Measurements from ENCODE around the gene OR7C2.

OR7C2 gene

GRCh38 chr19:14972676-14973075, 31.4 kb downstream of the OR7C2 start:
- ChIA-PET POLR2A (no interaction called here), CTCF (no interaction called here)
- no peak for DNase-seq (ENCODE audit: low read depth, low spot score)
- TF ChIP-seq CTCF (IDR thresholded peaks at IDR 0.05; ENCODE audit: insufficient read depth, low read length, missing control alignments): no peak
- no peak overlapping the region for H3K4me3 ChIP-seq (ENCODE audit: low read depth, low read length)

GRCh38 chr19:14974488-14974887, 33.2 kb downstream of the OR7C2 start:
- POLR2A ChIA-PET: no interaction called here
- no peak for DNase-seq (ENCODE audit: low read depth, low spot score)
- H3K4me3 ChIP-seq (ENCODE audit: low read depth, low read length): no peak overlapping the region
- TF ChIP-seq CTCF (IDR thresholded peaks at IDR 0.05; ENCODE audit: insufficient read depth, low read length, missing control alignments): no peak
- CTCF ChIA-PET: no interaction called here

- ChIA-PET CTCF (no interaction called here), POLR2A (no interaction called here)
- DNase-seq (ENCODE audit: low read depth, low spot score): no peak
- no peak for TF ChIP-seq CTCF (IDR thresholded peaks at IDR 0.05; ENCODE audit: insufficient read depth, low read length, missing control alignments)
- no peak overlapping the region for H3K4me3 ChIP-seq (ENCODE audit: low read depth, low read length)
Measured at GRCh38 chr19:14977128-14977527, 35.8 kb downstream of the OR7C2 start.

GRCh38 chr19:14978161-14978776, 37.0 kb downstream of the OR7C2 start:
- no peak for TF ChIP-seq CTCF (IDR thresholded peaks at IDR 0.05; ENCODE audit: insufficient read depth, low read length, missing control alignments)
- ChIA-PET POLR2A (no interaction called here), CTCF (no interaction called here)
- no peak overlapping the region for H3K4me3 ChIP-seq (ENCODE audit: low read depth, low read length)
- DNase-seq (ENCODE audit: low read depth, low spot score): no peak

GRCh38 chr19:14979476-14980255, 38.4 kb downstream of the OR7C2 start, which contains the start of gene SLC1A6:
TSS of gene SLC1A6 (minus strand) at chr19:14979864. CDS start at chr19:14972910, 6,954 bp downstream.
- TF ChIP-seq CTCF (IDR thresholded peaks at IDR 0.05; ENCODE audit: insufficient read depth, low read length, missing control alignments): no peak
- H3K4me3 ChIP-seq (ENCODE audit: low read depth, low read length): no peak within 1 kb of the TSS
- ChIA-PET CTCF (no interaction called here), POLR2A (no interaction called here)
- DNase-seq (ENCODE audit: low read depth, low spot score): no peak

- ChIA-PET POLR2A (no interaction called here), CTCF (no interaction called here)
- TF ChIP-seq CTCF (IDR thresholded peaks at IDR 0.05; ENCODE audit: insufficient read depth, low read length, missing control alignments): no peak
- no peak for DNase-seq (ENCODE audit: low read depth, low spot score)
- H3K4me3 ChIP-seq (ENCODE audit: low read depth, low read length): no peak overlapping the region
Measured at GRCh38 chr19:14985133-14985532, 43.8 kb downstream of the OR7C2 start.
